OCI-LY7 (cell line): Measurements from ENCODE around the gene HIGD1C. TPM values are rescaled to one million over a fixed set of nuclear protein-coding genes. Genes with fewer than 3 reads are reported as not detected.
"Not testable (repeated sequence)": the region's sequence is repeated elsewhere in the genome, so short reads cannot be mapped to it uniquely, and the experiment has no call there.

ENCODE experiments used
- BruUV-seq: library from RNA; stranded (reverse); fragments of 400-500 nt; replicated peaks from 2 replicates; lab custom pipeline; 2021; lab: Mats Ljungman, UMichigan
- CTCF ChIA-PET: fragments of 300-600 bp; sonication (Branson Sonifier 250); formaldehyde crosslinking; loops from one replicate; lab custom pipeline; 2022; ENCODE audit warnings: antibody characterized with exemption; ENCODE audit not compliant: unreplicated experiment; lab: Charles Lee
- POLR2A ChIA-PET: fragments of 300-600 bp; sonication (Branson Sonifier 250); formaldehyde crosslinking; loops from one replicate; lab custom pipeline; 2022; ENCODE audit warnings: antibody characterized with exemption; lab: Charles Lee
- DNase-seq: peaks from one replicate; pipeline ENCODE4 v3.0.0-alpha.2; 2015; ENCODE audit warnings: low spot score
- H2AFZ ChIP-seq: fragments of 200-600 bp; sonication (generic), shearing (Covaris generic); 2 replicates; pipeline ENCODE4 v1.6.1; 2014; ENCODE audit warnings: mild to moderate bottlenecking, antibody characterized with exemption, low read length, moderate library complexity
- H3K27ac ChIP-seq: fragments of 200-600 bp; sonication (generic); 2 replicates; pipeline ENCODE4 v1.5.1; 2014; ENCODE audit warnings: mixed run types, low read depth, mild to moderate bottlenecking, moderate library complexity, low read length, inconsistent platforms; ENCODE audit not compliant: poor library complexity, severe bottlenecking
- H3K36me3 ChIP-seq: fragments of 200-600 bp; sonication (generic); 2 replicates; pipeline ENCODE4 v1.6.1; 2014; ENCODE audit warnings: mild to moderate bottlenecking, antibody characterized with exemption, low read length, moderate library complexity, mixed read lengths; ENCODE audit not compliant: insufficient read depth
- H3K4me1 ChIP-seq: fragments of 200-600 bp; sonication (generic); 2 replicates; pipeline ENCODE4 v1.5.1; 2014; ENCODE audit warnings: mild to moderate bottlenecking, low read length; ENCODE audit not compliant: insufficient read depth, poor library complexity, severe bottlenecking
- H3K4me2 ChIP-seq: fragments of 200-600 bp; sonication (generic); 2 replicates; pipeline ENCODE4 v1.6.1; 2014; ENCODE audit warnings: mild to moderate bottlenecking, low read length
- H3K4me3 ChIP-seq: fragments of 200-600 bp; sonication (generic); 2 replicates; pipeline ENCODE4 v1.5.1; 2014; ENCODE audit warnings: mild to moderate bottlenecking, low read depth, low read length; ENCODE audit not compliant: poor library complexity, severe bottlenecking
- H3K79me2 ChIP-seq: fragments of 200-600 bp; sonication (generic); 2 replicates; pipeline ENCODE4 v1.6.1; 2016; ENCODE audit warnings: low read depth, mild to moderate bottlenecking, low read length, moderate library complexity, mixed read lengths; ENCODE audit not compliant: insufficient read depth
- H3K9me2 ChIP-seq: fragments of 200-600 bp; sonication (generic); 2 replicates; pipeline ENCODE4 v1.6.1; 2016; ENCODE audit warnings: mild to moderate bottlenecking, low read length, mixed read lengths; ENCODE audit not compliant: insufficient read depth
- H3K9me3 ChIP-seq: fragments of 200-600 bp; sonication (generic); 2 replicates; pipeline ENCODE4 v1.6.1; 2014; ENCODE audit warnings: mild to moderate bottlenecking, mixed run types, low read length, mixed read lengths
- H4K20me1 ChIP-seq: fragments of 200-600 bp; sonication (generic); 2 replicates; pipeline ENCODE4 v1.6.1; 2014; ENCODE audit warnings: mild to moderate bottlenecking, antibody characterized with exemption, low read length, moderate library complexity, mixed read lengths; ENCODE audit not compliant: insufficient read depth
- CTCF ChIP-seq: fragments of 200-600 bp; sonication (generic); conservative IDR thresholded peaks from 2 replicates; pipeline ENCODE4 v1.5.1; 2014; ENCODE audit warnings: mild to moderate bottlenecking, antibody characterized with exemption, low read length, moderate library complexity, mixed read lengths
- EZH2phosphoT487 ChIP-seq: fragments of 200-600 bp; sonication (generic); IDR thresholded peaks from 2 replicates; pipeline ENCODE4 v1.6.1; 2018; ENCODE audit warnings: low read depth, borderline replicate concordance, mild to moderate bottlenecking, mixed run types, antibody characterized with exemption, low read length, moderate library complexity, mixed read lengths
- intact Hi-C: fragments of 100-400 bp; cut with micrococcal nuclease; formaldehyde crosslinking; loops from one replicate; pipeline ENCODE4 v1.10.0; 2022; ENCODE audit not compliant: unreplicated experiment
- total RNA-seq, 2 experiments: library from RNA; depleted of rRNA in 1 of 2; stranded (reverse); fragments of >200 nt in 1 of 2; shearing (Covaris generic) in 1 of 2; gene quantifications; 2 replicates each; pipeline ENCODE4 v1.2.3, GENCODE V29; 2014 to 2022

The HIGD1C gene
- total RNA-seq, 2 experiments from 2014 or later, result not detected

DNA sequence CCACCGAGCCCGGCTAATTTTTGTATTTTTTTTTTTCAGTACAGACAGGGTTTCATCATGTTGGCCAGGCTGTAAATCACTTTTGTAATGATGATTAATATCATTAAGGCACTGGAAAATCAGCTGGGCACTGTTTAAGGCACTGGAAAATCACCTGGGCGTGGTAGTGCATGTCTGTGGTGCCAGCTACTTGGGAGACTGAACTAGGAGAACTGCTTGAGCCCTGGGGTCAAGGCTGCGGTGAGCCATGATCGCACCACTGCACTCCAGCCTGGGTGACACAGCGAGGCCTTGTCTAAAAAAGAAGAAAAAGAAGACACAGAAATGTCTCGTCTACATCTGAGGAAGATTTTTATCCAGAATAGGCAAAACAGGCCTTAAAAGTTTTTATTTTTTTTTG, 61.1 kb downstream of the HIGD1C start:
- Histone ChIP-seq H3K9me2 (no peaks in the 10 kb centered on the region), H3K79me2 (peaks cover 41% of the 10 kb centered on the region; the same call in 1 of the 2 replicates), H3K4me2 (no peak overlapping the region), H3K27ac (no peak overlapping the region), H3K4me1 (no peaks in the 10 kb centered on the region), H4K20me1 (0 out of 2 replicates have a peak, but pooled peaks cover 4% of the 10 kb centered on the region), H3K4me3 (no peak overlapping the region), H3K9me3 (no peaks in the 10 kb centered on the region), H3K36me3 (peaks cover 5% of the 10 kb centered on the region), H2AFZ (no peak overlapping the region)
- no peak for DNase-seq
- intact Hi-C loops, result no loop called here
- no TSS peak for BruUV-seq
- ChIA-PET POLR2A (interaction anchor here (0.7 to 2.3 kb wide), 2 partner anchors 13 to 23 kb away, joined by 5 to 8 read pairs; partner anchors contain the start of gene SLC11A2), CTCF (no interaction called here)
- TF ChIP-seq EZH2phosphoT487 (no peak), CTCF (no peak)

GRCh38 chr12:51014467-51014866, 62.1 kb downstream of the HIGD1C start:
- H2AFZ ChIP-seq, H4K20me1 ChIP-seq, BruUV-seq, H3K4me2 ChIP-seq, H3K4me1 ChIP-seq, H3K27ac ChIP-seq, H3K4me3 ChIP-seq, intact Hi-C loops, CTCF ChIA-PET, DNase-seq, POLR2A ChIA-PET, H3K9me2 ChIP-seq, H3K36me3 ChIP-seq, H3K9me3 ChIP-seq: not testable (repeated sequence)
- peaks cover 47% of the 10 kb centered on the region; the same call in 1 of the 2 replicates for H3K79me2 ChIP-seq

GRCh38 chr12:51017452-51017851, 65.1 kb downstream of the HIGD1C start:
- Histone ChIP-seq H2AFZ (no peak overlapping the region), H3K4me1 (no peaks in the 10 kb centered on the region), H3K9me2 (no peaks in the 10 kb centered on the region), H3K36me3 (peaks cover 12% of the 10 kb centered on the region; the same call in 1 of the 2 replicates), H3K4me3 (no peak overlapping the region), H3K4me2 (no peak overlapping the region), H3K27ac (no peak overlapping the region), H3K79me2 (peaks cover 68% of the 10 kb centered on the region; the same call in 1 of the 2 replicates), H4K20me1 (0 out of 2 replicates have a peak, but pooled peaks cover 10% of the 10 kb centered on the region), H3K9me3 (no peaks in the 10 kb centered on the region)
- CTCF ChIA-PET, result no interaction called here
- POLR2A ChIA-PET, result interaction anchor here (0.6 to 1.0 kb wide), 2 partner anchors 9 to 54 kb away, joined by 3 to 6 read pairs; partner anchors contain the start of gene SLC11A2
- intact Hi-C loops, result no loop called here
- no TSS peak for BruUV-seq
- no peak for DNase-seq
- TF ChIP-seq CTCF (no peak), EZH2phosphoT487 (no peak)
